ENCODE results near the gene CD44.

CD44 gene

DNA sequence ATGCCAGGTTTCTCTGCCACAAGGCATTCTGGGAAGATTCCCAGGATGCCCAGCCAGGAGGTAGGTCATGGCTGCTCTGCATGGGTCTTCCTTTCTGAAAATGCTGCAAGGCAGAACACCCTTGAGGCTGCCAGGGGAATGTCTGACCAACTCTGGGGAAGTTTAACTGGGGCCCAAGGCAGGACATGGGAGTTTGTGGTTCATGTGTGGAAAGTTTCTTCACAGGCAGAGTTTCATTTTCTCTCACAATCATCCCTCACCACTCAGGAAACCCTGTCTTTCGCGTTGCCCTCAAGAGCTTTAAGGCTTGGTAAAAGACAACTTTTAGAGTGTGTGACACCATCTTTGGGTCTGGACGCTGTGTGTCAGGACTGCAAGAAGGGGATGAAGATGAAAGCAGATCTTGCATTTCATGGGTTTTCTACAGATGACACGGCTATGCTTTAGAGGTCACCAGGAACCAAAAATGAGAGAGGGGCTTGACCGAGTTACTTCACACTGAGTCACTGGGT, 133.5 kb downstream of the CD44 start:
- DNase-seq (ENCODE audit: low read depth), result no peak
- no peak overlapping the region for H3K4me3 ChIP-seq (ENCODE audit: low read depth, low read length)
- no peak for TF ChIP-seq CTCF (IDR thresholded peaks at IDR 0.05; ENCODE audit: control insufficient read depth, extremely low read depth, insufficient read depth)

GRCh38 chr11:35274909-35275785, 136.2 kb downstream of the CD44 start:
- TF ChIP-seq CTCF (IDR thresholded peaks at IDR 0.05; ENCODE audit: control insufficient read depth, extremely low read depth, insufficient read depth), result peak; percentile 34
- peak; percentile 81 for DNase-seq (ENCODE audit: low read depth)
- no peak overlapping the region for H3K4me3 ChIP-seq (ENCODE audit: low read depth, low read length)

DNA sequence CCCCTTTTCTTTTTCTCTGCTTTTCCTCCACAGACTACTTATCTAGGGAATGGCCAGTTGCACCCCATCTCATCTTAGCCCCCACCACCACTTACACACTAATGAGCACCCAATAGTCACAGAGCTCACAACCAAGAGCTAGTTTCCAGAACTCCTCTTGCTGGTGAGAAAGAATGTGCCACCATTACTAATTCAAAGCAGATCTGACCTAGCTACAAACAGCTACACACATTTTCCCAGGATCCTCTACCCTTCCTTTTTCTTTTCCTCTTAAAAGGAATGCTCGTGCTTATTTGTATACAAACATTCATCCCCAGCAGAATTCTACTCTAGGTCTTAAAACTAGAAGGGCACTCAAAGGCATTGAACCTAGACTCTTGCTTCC, 136.8 kb downstream of the CD44 start:
- TF ChIP-seq CTCF (IDR thresholded peaks at IDR 0.05; ENCODE audit: control insufficient read depth, extremely low read depth, insufficient read depth), result no peak
- no peak for DNase-seq (ENCODE audit: low read depth)

GRCh38 chr11:35276396-35277145, 137.6 kb downstream of the CD44 start:
- H3K4me3 ChIP-seq (ENCODE audit: low read depth, low read length), result no peak overlapping the region
- TF ChIP-seq CTCF (IDR thresholded peaks at IDR 0.05; ENCODE audit: control insufficient read depth, extremely low read depth, insufficient read depth), result no peak
- DNase-seq (ENCODE audit: low read depth), result no peak

More for the DNA sequence above, 136.8 kb downstream of the CD44 start:
- no peak overlapping the region for H3K4me3 ChIP-seq (ENCODE audit: low read depth, low read length)

GRCh38 chr11:35277827-35278226, 138.9 kb downstream of the CD44 start:
- DNase-seq (ENCODE audit: low read depth), result no peak
- no peak overlapping the region for H3K4me3 ChIP-seq (ENCODE audit: low read depth, low read length)
- TF ChIP-seq CTCF (IDR thresholded peaks at IDR 0.05; ENCODE audit: control insufficient read depth, extremely low read depth, insufficient read depth), result no peak

GRCh38 chr11:35280727-35281126, 141.8 kb downstream of the CD44 start:
- no peak for TF ChIP-seq CTCF (IDR thresholded peaks at IDR 0.05; ENCODE audit: control insufficient read depth, extremely low read depth, insufficient read depth)
- no peak overlapping the region for H3K4me3 ChIP-seq (ENCODE audit: low read depth, low read length)
- no peak for DNase-seq (ENCODE audit: low read depth)

All from LNCaP clone FGC (cell line).